Type B pancreatic cell (in vitro differentiated cells): ENCODE results near the gene ERP44. TPM values are rescaled to one million over a fixed set of nuclear protein-coding genes. Genes with fewer than 3 reads are reported as not detected.

Experiments
- DNase-seq: peaks from one replicate; pipeline ENCODE4 v3.0.0; 2021; ENCODE audit warnings: mixed read lengths; ENCODE audit not compliant: unreplicated experiment; ENCODE audit errors: extremely low spot score
- H3K27ac Mint-ChIP-seq: 2 replicates; pipeline ENCODE4 v1.8.0; 2021; ENCODE audit warnings: mild to moderate bottlenecking, mixed read lengths
- H3K27me3 Mint-ChIP-seq: 2 replicates; pipeline ENCODE4 v1.8.0; 2021; ENCODE audit warnings: mixed read lengths
- H3K36me3 Mint-ChIP-seq: 2 replicates; pipeline ENCODE4 v1.8.0; 2021; ENCODE audit warnings: mixed read lengths
- H3K4me1 Mint-ChIP-seq: one replicate; pipeline ENCODE4 v1.8.0; 2021; ENCODE audit warnings: mixed read lengths; ENCODE audit not compliant: unreplicated experiment
- H3K4me3 Mint-ChIP-seq: 2 replicates; pipeline ENCODE4 v1.8.0; 2021; ENCODE audit warnings: mild to moderate bottlenecking, mixed read lengths
- H3K9me3 Mint-ChIP-seq: 2 replicates; pipeline ENCODE4 v1.8.0; 2021; ENCODE audit warnings: mixed read lengths
- CTCF ChIP-seq: fragments of 200-600 bp; sonication (generic); conservative IDR thresholded peaks from 2 replicates; pipeline ENCODE4 v1.5.0; 2021; ENCODE audit warnings: antibody characterized with exemption, mild to moderate bottlenecking
- total RNA-seq: library from RNA; stranded (reverse); gene quantifications from 2 replicates; pipeline ENCODE4 v1.2.1, GENCODE V29; 2021; ENCODE audit warnings: low replicate concordance

ERP44 gene
- total RNA-seq, 1 donor from 2014 or later: 21.2 TPM

GRCh38 chr9:99929652-99930051 is 169.1 kb downstream of the ERP44 start:
- H3K27ac Mint-ChIP-seq: no peak overlapping the region
- no peaks in the 10 kb centered on the region for H3K27me3 Mint-ChIP-seq
- DNase-seq: no peak
- H3K36me3 Mint-ChIP-seq: peaks cover 36% of the 10 kb centered on the region
- H3K4me1 Mint-ChIP-seq: no peaks in the 10 kb centered on the region
- TF ChIP-seq CTCF: no peak
- H3K9me3 Mint-ChIP-seq: peaks cover 3% of the 10 kb centered on the region
- H3K4me3 Mint-ChIP-seq: no peak overlapping the region

Other genes starting within 250 kb of the ERP44 start
- 44.5 and 44.8 TPM in 2 replicates for gene STX17, start 192.3 kb downstream of the ERP44 start, total RNA-seq
- gene INVS, start 243 bp upstream of the ERP44 start, total RNA-seq: 13.8 and 24.0 TPM in 2 replicates